IMR-90 (cell line): ENCODE results near the gene ACOX2.

Experiments
- BHLHE40 ChIP-seq: fragments of 150-350 bp; IDR thresholded peaks from 2 replicates; pipeline ENCODE4 v1.6.1; 2016; ENCODE audit warnings: mild to moderate bottlenecking, low read depth, low read length
- CEBPB ChIP-seq: IDR thresholded peaks from 2 replicates; pipeline ENCODE4 v1.6.1; 2012; ENCODE audit warnings: low read depth, low read length, improper control_type of control experiment
- FOS ChIP-seq: fragments of 150-350 bp; IDR thresholded peaks from 2 replicates; pipeline ENCODE4 v1.6.1; 2016; ENCODE audit warnings: low read depth, low read length
- MAFK ChIP-seq: IDR thresholded peaks from 2 replicates; pipeline ENCODE4 v1.6.1; 2012; ENCODE audit warnings: low read depth, low read length, improper control_type of control experiment
- NFE2L2 ChIP-seq: fragments of 150-350 bp; IDR thresholded peaks from 2 replicates; pipeline ENCODE4 v1.6.1; 2016; ENCODE audit warnings: low read depth, mild to moderate bottlenecking, low read length
- POLR2A ChIP-seq: IDR thresholded peaks from 2 replicates; pipeline ENCODE4 v1.6.1; 2012; ENCODE audit warnings: mild to moderate bottlenecking, low read depth, low read length
- RCOR1 ChIP-seq: IDR thresholded peaks from 2 replicates; pipeline ENCODE4 v1.6.1; 2012; ENCODE audit warnings: mild to moderate bottlenecking, low read length, improper control_type of control experiment; ENCODE audit not compliant: insufficient replicate concordance
- TF ChIP-seq, protein P1 (sequence below): conservative IDR thresholded peaks from 2 replicates; pipeline ENCODE4 v1.5.1; 2012; ENCODE audit warnings: mild to moderate bottlenecking, low read depth, low read length, improper control_type of control experiment

GRCh38 chr3:58531956-58532355 is 5.0 kb downstream of the ACOX2 start:
- TF ChIP-seq, protein P1, sequence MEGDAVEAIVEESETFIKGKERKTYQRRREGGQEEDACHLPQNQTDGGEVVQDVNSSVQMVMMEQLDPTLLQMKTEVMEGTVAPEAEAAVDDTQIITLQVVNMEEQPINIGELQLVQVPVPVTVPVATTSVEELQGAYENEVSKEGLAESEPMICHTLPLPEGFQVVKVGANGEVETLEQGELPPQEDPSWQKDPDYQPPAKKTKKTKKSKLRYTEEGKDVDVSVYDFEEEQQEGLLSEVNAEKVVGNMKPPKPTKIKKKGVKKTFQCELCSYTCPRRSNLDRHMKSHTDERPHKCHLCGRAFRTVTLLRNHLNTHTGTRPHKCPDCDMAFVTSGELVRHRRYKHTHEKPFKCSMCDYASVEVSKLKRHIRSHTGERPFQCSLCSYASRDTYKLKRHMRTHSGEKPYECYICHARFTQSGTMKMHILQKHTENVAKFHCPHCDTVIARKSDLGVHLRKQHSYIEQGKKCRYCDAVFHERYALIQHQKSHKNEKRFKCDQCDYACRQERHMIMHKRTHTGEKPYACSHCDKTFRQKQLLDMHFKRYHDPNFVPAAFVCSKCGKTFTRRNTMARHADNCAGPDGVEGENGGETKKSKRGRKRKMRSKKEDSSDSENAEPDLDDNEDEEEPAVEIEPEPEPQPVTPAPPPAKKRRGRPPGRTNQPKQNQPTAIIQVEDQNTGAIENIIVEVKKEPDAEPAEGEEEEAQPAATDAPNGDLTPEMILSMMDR: no peak; the same call in 1 of the 2 replicates
- TF ChIP-seq FOS (no peak), BHLHE40 (no peak), POLR2A (no peak), CEBPB (no peak), MAFK (no peak), RCOR1 (no peak), NFE2L2 (no peak)
